Heart right ventricle (tissue), 16 donors: ENCODE measurements around the gene FKBP4. TPM values are rescaled to one million over a fixed set of nuclear protein-coding genes. Genes with fewer than 3 reads are reported as not detected.

ENCODE experiments used
- ATAC-seq, 8 donors: fragments of 200-7000 bp; cut with Tn5 transposase; one replicate each; pipeline ENCODE4 v1.9.1; 2020; ENCODE audit warnings: mild to moderate bottlenecking in 8 of 8, moderate library complexity in 8 of 8, moderate number of reproducible peaks in 1 of 8
- DNase-seq, 2 donors: peaks; one replicate each; pipeline ENCODE4 v3.0.0-alpha.2; 2020
- H3K27ac ChIP-seq, 10 donors: fragments of 200-600 bp; sonication (generic) in 2 of 10; one replicate each; pipeline versions ENCODE4 v1.5.0 to v1.8.0; 2020 to 2022; ENCODE audit warnings: mild to moderate bottlenecking in 3 of 10
- H3K27me3 ChIP-seq, 7 donors: fragments of 200-600 bp; one replicate each; pipeline ENCODE4 v1.8.0; 2021 to 2022; ENCODE audit warnings: mild to moderate bottlenecking in 2 of 7
- H3K36me3 ChIP-seq, 9 donors: fragments of 200-600 bp; sonication (generic) in 1 of 9; one replicate each; pipeline versions ENCODE4 v1.5.0 to v1.8.0; 2020 to 2022; ENCODE audit warnings: mild to moderate bottlenecking in 2 of 9
- H3K4me1 ChIP-seq, 9 donors: fragments of 200-600 bp; sonication (generic) in 1 of 9; one replicate each; pipeline versions ENCODE4 v1.5.0 to v1.8.0; 2020 to 2022; ENCODE audit warnings: mild to moderate bottlenecking in 4 of 9
- H3K4me3 ChIP-seq, 10 donors: fragments of 200-600 bp; sonication (generic) in 2 of 10; one replicate each; pipeline versions ENCODE4 v1.5.0 to v1.8.0; 2020 to 2022; ENCODE audit warnings: mild to moderate bottlenecking in 7 of 10, moderate library complexity in 2 of 10
- H3K9me3 ChIP-seq, 11 donors: fragments of 200-600 bp in 10 of 11; sonication (generic) in 2 of 11; one replicate each; pipeline versions ENCODE4 v1.5.0 to v1.8.0; 2013 to 2022; ENCODE audit warnings: mild to moderate bottlenecking in 2 of 11, control low read depth in 1 of 11, moderate library complexity in 1 of 11
- WGBS, 2 donors: extraction: QIAGEN DNeasy Blood & Tissue Kit; methylation state at CpG; one replicate each; pipeline ENCODE4 v1.1.7; 2013; ENCODE audit warnings: inconsistent platforms in 1 of 2; 5-methylcytosine and 5-hydroxymethylcytosine counted together
- intact Hi-C, 10 donors: fragments of 100-400 bp; cut with DNase I; formaldehyde crosslinking; loops; one replicate each; pipeline versions ENCODE4 v1.11.1 to v1.14.2; 2022
- polyA plus RNA-seq, 2 donors: library from polyadenylated mRNA; stranded (reverse); fragments of 200-250 nt; gene quantifications; one replicate each; pipeline ENCODE4 v1.2.3, GENCODE V29; 2013
- total RNA-seq, 10 donors: library from RNA; stranded (reverse); fragmentation: NEBNext Ultra II Directional in 3 of 10; extraction: Animal tissue kit (Norgen Biotek cat#: 25700) in 3 of 10; gene quantifications; one replicate each; pipeline versions ENCODE4 v1.2.1 to v1.2.4, GENCODE V29; 2021 to 2023
- TF ChIP-seq, protein P1 (sequence below), 9 donors: fragments of 200-600 bp; sonication (generic) in 2 of 9; IDR thresholded peaks; one replicate each; pipeline versions ENCODE4 v1.5.0 to v1.8.0; 2021 to 2022; ENCODE audit warnings: antibody characterized with exemption in 9 of 9, mild to moderate bottlenecking in 5 of 9, moderate library complexity in 1 of 9
- donor health status: Arrhythmogenic right ventricular cardiomyopathy.
- donor health status: ischemic (EF 13 %, LVEDD 7.1; RV severe dilation, severe dysfunction).
- donor health status: healthy with polysubstance abuse.
- donor health status: DM: no; HTN: yes; CAD: no.
- donor health status: DM: no; HTN: no; CAD: no.
- donor health status: ischemic (EF 25% LVEDD 6.9; RV normal size, moderate dysfunction).
- donor health status: ischemic (EF 25% LVEDD 5.7; RV mildly dilated, moderate dysfunction).
- donor health status: healthy.
- donor health status: DM: yes; HTN: yes; CAD: no.
- donor health status: Ischemic cardiomyopathy.
- donor health status: ischemic (EF 35%, LVEDD 5.7; RV mildly dilated, moderate dysfunction).
- donor health status: nonischemic (EF 11% LVEDD 7.7; RV severe dilation, severe dysfunction).
- donor health status: DM: yes; HTN: yes; CAD: no.
- donor health status: PGD.
- donor health status: ischemic (EF 29% LVEDD 5.4; RV normal size, mild dysfunction).
- donor health status: nonischemic (EF 23%, LVEDD 6.1; RV moderate dilation, normal function).

The FKBP4 gene
- total and polyA plus RNA-seq, 12 donors, result 18.7 to 65.8 (median 49.1) TPM

DNA sequence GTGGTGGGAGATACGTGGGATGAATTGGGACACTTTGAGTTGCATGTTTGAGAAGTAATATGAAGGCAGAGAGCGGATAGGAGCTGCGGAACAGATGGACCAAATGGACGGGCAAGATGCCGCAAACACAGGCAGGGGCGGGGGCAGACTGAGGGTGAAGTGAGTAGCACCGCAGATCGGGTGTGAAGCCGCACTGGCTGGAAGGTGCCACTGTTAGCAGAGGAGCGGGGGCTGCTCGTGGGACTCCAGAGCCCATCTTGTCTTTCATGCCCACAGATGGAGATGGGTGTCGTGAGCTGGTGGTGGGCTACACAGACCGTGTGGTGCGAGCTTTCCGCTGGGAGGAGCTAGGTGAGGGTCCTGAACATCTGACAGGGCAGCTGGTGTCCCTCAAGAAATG, 25.0 kb downstream of the FKBP4 start:
- Histone ChIP-seq H3K27me3 (no peaks in the 10 kb centered on the region), H3K9me3 (no peaks in the 10 kb centered on the region), H3K4me1 (peaks cover 0 to 3% (median 0%) of the 10 kb centered on the region in 9 donors), H3K4me3 (no peak overlapping the region), H3K27ac (no peak overlapping the region), H3K36me3 (peaks cover 0 to 99% (median 59%) of the 10 kb centered on the region in 9 donors)
- intact Hi-C loops, result no loop called here
- ATAC-seq (no peak), DNase-seq (no peak)
- TF ChIP-seq, protein P1, sequence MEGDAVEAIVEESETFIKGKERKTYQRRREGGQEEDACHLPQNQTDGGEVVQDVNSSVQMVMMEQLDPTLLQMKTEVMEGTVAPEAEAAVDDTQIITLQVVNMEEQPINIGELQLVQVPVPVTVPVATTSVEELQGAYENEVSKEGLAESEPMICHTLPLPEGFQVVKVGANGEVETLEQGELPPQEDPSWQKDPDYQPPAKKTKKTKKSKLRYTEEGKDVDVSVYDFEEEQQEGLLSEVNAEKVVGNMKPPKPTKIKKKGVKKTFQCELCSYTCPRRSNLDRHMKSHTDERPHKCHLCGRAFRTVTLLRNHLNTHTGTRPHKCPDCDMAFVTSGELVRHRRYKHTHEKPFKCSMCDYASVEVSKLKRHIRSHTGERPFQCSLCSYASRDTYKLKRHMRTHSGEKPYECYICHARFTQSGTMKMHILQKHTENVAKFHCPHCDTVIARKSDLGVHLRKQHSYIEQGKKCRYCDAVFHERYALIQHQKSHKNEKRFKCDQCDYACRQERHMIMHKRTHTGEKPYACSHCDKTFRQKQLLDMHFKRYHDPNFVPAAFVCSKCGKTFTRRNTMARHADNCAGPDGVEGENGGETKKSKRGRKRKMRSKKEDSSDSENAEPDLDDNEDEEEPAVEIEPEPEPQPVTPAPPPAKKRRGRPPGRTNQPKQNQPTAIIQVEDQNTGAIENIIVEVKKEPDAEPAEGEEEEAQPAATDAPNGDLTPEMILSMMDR (IDR thresholded peaks at IDR 0.05), result no peak
- WGBS, 2 donors, result 96 to 98% methylated on average over 15 of the region's 15 CpGs

- TF ChIP-seq, protein P1 (IDR thresholded peaks at IDR 0.05), result no peak
- no peaks in the 10 kb centered on the region for H3K4me1 ChIP-seq
- WGBS, 2 donors, result 85 to 88% methylated on average over 9 of the region's 9 CpGs
- peaks cover 0 to 99% (median 65%) of the 10 kb centered on the region in 9 donors for H3K36me3 ChIP-seq
- no peak overlapping the region for H3K4me3 ChIP-seq
- ATAC-seq (no peak), DNase-seq (no peak)
- intact Hi-C loops, result no loop called here
- no peaks in the 10 kb centered on the region for H3K27me3 ChIP-seq
- H3K9me3 ChIP-seq, result no peaks in the 10 kb centered on the region
- no peak overlapping the region for H3K27ac ChIP-seq
Measured at GRCh38 chr12:2820432-2820831, 25.7 kb downstream of the FKBP4 start.

DNA sequence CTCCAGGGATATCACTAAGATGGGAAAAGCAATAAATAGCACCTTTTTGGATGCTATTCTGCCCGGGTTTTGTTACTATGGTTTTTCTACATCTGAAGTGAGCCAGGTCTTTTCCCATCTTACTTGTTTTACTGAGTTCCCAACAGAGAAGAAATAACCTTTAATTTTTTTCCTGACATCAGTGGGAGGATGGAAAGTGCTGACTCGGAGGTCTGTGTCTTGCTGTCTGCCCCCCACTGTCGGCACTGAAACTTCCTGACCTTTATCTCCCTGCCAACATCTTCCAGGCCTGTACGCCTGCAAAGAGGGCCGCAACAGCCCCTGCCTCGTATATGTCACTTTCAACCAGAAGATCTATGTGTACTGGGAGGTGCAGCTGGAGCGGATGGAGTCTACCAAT, 28.7 kb downstream of the FKBP4 start:
- ATAC-seq, result no peak
- intact Hi-C loops, result no loop called here
- H3K27ac ChIP-seq, result no peak overlapping the region
- no peak overlapping the region for H3K4me3 ChIP-seq
- no peaks in the 10 kb centered on the region for H3K9me3 ChIP-seq
- 77 to 81% methylated on average over 7 of the region's 7 CpGs for WGBS, 2 donors
- peaks cover 0 to 100% (median 82%) of the 10 kb centered on the region in 9 donors for H3K36me3 ChIP-seq
- no peaks in the 10 kb centered on the region for H3K4me1 ChIP-seq
- no peak for DNase-seq
- H3K27me3 ChIP-seq, result no peaks in the 10 kb centered on the region
- TF ChIP-seq, protein P1 (IDR thresholded peaks at IDR 0.05), result no peak

DNA sequence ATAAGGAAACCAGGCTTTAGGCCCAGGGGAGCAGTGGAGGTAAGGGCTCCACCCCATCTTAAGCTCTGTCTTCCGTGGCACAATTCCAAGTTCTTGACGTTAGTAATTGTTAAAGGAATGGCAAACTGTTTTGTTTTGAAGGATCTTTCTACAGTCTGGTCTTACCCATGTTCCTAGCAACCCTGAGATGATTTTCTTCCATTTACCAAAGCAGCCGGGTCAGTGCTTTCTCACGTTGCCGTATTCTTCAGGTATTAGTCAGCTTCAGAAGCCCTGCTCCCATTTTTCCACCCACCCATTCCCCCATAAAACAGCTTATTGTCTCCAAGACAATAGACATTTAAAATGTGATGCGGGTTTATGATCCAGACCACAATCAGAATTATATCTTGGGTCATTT, 29.8 kb downstream of the FKBP4 start:
- no peaks in the 10 kb centered on the region for H3K27me3 ChIP-seq
- TF ChIP-seq, protein P1 (IDR thresholded peaks at IDR 0.05), result no peak
- H3K27ac ChIP-seq, result no peak overlapping the region
- peaks cover 0 to 100% (median 77%) of the 10 kb centered on the region in 9 donors for H3K36me3 ChIP-seq
- WGBS, 2 donors, result 81 to 83% methylated on average over 6 of the region's 6 CpGs
- intact Hi-C loops, result no loop called here
- H3K4me3 ChIP-seq, result no peak overlapping the region
- no peaks in the 10 kb centered on the region for H3K4me1 ChIP-seq
- H3K9me3 ChIP-seq, result no peaks in the 10 kb centered on the region
- no peak for DNase-seq
- no peak for ATAC-seq
